ENCODE results near the gene SGSM2.

SGSM2 gene

GRCh38 chr17:2337544-2338314 lies 428 bp downstream of the SGSM2 start:
- peak; percentile 33 to 59 (median 49) for DNase-seq

DNA sequence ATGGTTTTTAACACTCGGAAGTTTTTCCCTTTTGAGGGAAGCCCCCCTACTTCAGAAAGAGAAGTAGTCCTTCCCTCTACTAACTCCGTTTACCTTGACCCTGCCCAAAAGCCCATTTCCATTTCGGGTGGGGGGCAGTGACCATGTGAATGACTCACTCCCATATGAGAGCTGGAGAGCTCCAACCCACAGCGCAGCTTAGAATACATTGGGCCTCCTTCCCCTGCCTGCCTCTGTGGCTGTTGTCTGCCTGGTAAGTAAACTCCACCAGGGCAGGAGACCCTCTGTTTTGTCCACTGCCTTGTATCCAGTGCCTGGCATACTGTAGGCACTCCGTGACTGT lies 985 bp downstream of the SGSM2 start:
- no peak for DNase-seq

DNA sequence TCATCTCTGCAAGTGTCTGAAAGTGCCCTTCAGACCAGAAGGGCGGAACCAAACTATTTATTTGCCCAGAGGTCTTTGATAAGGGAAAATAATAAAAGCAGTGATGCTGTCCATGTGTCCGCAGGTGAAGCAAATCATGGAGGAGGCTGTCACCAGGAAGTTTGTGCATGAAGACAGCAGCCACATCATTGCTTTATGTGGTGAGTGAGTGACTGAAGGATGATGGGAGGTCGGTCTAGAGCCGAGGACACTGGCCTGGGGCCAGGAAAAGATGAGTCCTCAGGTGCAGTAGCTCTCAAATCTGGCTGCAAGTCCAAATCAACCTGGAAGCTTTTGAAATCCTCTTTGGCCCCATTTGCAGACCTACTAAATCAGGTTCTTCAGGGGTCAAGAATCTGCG lies 6.1 kb downstream of the SGSM2 start:
- no peak for DNase-seq

DNA sequence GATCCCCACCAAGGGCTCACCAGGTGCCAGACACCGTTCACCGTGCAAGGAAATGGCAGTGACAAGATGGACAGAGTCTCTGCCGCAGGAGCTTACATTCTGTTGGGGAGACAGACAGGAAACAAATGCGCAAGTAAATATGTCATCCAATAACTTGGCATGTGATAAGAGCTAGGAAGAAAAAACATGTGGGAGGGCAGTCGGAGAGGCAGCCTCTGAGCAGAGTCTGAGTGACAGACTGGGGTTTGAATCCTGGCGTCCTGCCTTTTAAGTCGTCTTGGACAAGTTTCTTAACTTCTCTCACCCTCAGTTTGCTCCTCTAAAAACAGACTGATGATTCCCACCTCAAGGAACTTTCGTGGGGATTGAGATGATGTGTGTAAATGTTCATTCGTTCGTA lies 7.2 kb downstream of the SGSM2 start:
- DNase-seq: no peak

DNA sequence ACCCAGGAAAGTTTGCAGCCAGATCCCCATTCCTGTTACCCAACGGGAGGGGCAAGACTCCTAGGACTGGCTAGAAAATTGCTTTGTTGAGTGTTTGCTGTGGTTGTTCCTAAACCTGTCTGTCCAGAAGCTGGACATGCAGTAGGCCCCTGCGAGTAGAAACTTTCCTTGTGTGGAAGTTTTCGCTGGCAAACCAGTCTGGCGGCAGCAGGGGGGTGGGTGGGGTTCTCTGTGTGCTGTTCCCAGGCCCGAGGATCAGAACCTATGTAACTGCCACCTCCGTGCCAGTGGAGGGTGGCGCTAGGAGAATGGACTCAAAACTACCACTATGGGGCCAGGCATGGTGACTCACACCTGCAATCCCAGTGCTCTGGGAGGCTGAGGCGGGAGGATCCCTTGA lies 9.2 kb downstream of the SGSM2 start:
- no peak for DNase-seq

DNA sequence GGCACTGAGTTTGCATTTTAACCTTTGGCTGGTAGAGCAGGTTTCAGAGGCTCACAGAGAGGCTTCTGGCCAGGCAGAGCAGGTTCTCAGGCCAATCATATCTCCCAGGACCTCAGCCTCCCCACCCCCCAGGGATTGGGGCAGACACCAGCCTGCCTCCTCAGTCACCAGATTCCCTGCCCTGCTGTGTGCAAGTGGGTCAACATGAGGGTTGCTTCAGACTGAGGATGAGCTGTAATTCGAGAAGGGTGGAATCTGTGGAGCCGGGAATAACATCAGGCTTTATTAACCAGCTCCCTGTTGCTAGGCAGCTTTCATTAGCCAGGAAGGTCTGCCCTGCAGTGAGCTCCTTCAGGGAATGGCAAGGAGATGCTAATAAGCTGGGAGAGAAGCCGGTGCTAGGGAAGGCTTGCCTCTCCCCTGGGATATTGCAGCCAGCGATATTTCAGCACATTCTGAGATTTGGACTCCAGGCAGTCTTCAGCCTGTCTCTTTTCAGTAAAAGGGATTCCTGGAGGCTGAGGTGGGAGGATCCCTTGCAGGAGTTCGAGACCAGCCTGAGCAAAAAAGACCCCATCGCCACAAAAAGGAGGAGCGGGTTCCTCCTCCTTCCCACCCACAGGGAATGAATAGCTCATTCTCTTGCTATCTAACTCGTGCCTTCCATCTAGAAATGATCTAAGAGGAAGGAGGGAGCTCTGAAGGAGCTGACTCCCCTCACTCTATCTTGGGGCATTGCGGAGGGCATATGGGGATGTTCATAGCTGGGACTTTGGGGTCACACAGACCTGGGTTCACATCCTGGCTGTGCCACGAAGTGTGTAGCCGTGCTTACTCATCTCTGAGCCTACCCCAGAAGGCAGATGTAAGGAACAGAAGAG lies 10.7 kb downstream of the SGSM2 start:
- DNase-seq: no peak

DNA sequence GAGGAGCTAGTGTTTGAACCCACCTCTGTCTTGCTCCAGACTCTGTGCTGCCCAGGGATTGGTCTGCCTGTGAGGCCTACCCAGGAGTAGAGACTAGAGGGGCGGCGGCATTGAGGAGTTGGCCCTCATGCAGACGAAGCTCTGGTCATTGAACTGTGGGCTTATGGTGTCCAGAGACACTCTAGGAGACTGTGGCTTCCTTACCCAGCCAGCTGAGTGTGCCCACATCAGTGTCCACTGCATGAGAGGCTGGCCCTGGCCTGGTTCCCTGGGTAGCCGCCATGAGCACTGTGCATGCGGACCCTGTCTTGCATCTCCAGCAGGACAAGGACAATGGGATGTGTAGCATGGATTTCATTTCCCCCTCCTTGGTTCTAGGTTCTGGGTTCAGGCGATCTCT lies 14.0 kb downstream of the SGSM2 start:
- DNase-seq: no peak

GRCh38 chr17:2354311-2354710 lies 17.0 kb downstream of the SGSM2 start:
- DNase-seq: no peak

GRCh38 chr17:2357237-2357636 lies 19.9 kb downstream of the SGSM2 start:
- DNase-seq: no peak

GRCh38 chr17:2357931-2358434 lies 20.7 kb downstream of the SGSM2 start:
- no peak for DNase-seq

- DNase-seq: no peak
These were observed 23.9 kb downstream of the SGSM2 start for GRCh38 chr17:2361010-2361760.

DNA sequence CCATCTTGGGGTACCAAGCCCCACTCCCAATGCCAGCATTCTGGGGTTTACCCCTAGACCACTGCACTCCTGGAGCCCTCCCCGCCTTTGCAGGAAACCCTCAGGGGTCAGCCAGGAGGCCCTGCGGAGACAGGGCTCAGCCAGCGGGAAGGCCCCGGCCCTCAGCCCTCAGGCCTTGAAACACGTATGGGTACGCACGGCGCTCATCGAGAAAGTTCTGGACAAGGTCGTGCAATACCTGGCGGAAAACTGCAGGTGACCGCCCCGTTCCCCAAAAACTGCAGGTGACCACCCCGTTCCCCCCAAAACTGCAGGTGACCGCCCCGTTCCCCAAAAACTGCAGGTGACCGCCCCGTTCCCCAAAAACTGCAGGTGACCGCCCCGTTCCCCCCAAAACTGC lies 24.7 kb downstream of the SGSM2 start:
- no peak for DNase-seq

DNA sequence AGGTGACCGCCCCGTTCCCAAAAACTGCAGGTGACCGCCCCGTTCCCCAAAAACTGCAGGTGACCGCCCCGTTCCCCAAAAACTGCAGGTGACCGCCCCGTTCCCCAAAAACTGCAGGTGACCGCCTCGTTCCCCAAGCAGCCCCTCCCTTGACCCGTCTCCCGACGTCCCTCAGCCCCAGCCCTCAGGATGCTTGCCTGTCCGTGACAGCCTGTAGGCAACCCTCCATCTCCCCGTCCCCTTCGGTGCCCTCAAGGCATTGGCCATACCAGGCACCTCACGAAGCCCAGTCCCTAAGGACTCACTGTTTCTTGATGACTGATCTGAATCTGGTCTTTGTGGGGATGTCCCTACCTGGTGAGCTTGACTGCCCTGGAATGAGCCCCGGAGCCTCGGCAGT lies 25.1 kb downstream of the SGSM2 start:
- DNase-seq: no peak

GRCh38 chr17:2362881-2363280 lies 25.6 kb downstream of the SGSM2 start:
- no peak for DNase-seq

GRCh38 chr17:2363318-2363717 lies 26.0 kb downstream of the SGSM2 start:
- DNase-seq: no peak

DNA sequence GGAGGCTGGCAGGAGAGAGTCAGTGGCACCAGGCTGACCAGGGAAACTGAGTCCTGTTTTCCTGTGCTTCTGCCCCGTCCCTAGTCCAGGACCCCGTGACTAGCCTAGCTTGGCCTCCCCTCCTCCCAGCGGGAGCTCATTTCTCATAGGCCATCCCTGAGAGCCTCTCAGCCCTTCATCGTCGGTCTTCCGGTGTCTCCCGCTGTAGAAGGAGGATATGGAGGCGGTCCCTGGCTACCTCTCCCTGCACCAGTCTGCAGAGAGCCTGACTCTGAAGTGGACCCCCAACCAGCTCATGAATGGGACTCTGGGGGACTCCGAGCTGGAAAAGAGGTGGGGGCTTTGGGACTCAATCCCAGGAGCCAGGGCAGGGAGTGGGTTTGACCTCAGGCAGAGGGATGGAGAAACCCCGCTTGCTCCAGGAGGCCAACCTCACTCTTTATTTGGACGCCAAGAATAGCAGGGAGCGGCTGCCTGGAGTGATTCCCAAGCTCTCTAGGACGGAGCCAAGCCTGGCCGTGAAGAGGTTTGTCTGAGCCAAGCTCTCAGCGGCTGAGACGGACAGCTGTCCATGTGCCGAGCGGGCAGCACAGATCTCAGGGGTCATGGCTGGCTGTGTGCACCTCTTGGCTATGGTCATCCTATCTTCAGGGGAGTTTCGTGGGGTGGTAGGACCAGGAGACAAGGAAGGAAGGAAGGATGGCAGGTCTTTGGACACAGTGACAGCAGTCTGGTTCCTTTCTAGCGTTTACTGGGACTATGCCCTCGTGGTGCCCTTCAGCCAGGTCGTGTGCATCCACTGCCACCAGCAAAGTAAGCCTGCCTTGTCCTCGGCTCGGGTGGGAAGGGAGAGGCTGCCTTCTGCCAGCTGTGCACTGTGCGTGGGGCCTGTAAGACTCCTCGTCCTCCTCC lies 26.8 kb downstream of the SGSM2 start:
- no peak for DNase-seq

DNA sequence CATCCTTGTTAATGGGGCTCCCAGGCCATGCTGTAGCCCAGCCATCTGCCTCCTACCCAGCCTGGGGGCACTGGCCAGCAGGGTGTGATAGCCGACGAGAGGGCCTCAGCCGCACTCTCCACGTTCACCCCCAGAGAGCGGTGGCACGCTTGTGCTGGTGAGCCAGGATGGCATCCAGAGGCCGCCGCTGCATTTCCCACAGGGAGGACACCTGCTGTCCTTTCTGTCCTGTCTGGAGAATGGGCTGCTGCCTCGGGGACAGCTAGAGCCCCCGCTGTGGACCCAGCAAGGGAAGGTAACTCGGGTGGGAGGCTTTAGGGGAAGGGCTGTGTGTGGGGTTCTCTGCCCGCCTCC lies 27.4 kb downstream of the SGSM2 start:
- no peak for DNase-seq

DNA sequence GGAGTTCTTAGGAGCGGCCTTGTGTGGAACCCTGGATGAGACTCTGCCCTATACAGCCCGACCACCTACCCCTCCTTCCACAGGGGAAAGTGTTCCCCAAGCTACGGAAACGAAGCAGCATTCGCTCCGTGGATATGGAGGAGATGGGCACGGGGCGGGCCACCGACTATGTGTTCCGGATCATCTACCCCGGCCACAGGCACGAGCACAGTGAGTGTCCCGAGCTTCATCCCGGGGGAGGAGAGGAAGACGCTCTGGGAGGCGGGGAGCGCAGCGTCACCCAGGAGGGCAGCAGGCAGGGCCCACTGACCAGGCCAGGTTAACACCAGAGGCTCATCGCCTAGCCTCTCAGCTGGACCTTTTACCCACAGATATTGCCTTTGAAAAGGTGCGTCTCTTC lies 27.8 kb downstream of the SGSM2 start:
- no peak for DNase-seq

GRCh38 chr17:2366747-2367494 lies 29.6 kb downstream of the SGSM2 start:
- no peak for DNase-seq

GRCh38 chr17:2368359-2368758 lies 31.1 kb downstream of the SGSM2 start:
- no peak for DNase-seq

DNA sequence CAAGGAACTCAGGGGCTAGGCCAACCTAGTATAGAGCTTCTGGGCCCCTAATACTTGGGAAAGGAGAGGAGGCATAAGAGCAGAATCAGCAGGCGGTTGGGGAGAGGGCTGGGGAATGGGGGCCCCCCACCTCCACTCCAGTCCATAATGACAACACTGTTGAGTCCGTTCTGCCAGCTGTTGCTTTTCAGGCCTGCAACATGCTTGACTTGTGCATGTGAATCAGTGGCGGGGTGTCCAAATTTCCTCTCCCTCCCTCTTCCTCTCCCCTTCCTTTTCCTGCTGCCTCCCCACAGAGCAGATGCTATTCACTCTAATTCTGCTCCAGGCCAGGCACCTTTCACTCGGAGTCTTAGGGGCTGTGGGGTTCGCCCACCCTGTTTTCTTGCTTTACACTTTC lies 31.7 kb downstream of the SGSM2 start:
- no peak for DNase-seq

Measured in T-helper 1 cell (primary cell).